Activated CD4-positive, alpha-beta T cell treated with anti-CD3 and anti-CD28 coated beads for 24 hours (primary cell): ENCODE measurements around the gene GRM7.

Experiments
- DNase-seq, 2 donors: peaks; one replicate each; pipeline ENCODE4 v3.0.0-alpha.2; 2020; ENCODE audit warnings: low read depth in 2 of 2

Gene GRM7

GRCh38 chr3:6971933-6972332, 111.0 kb downstream of the GRM7 start:
- DNase-seq: no peak

GRCh38 chr3:6985848-6986247, 124.9 kb downstream of the GRM7 start:
- no peak for DNase-seq

- DNase-seq: no peak
Measured at GRCh38 chr3:6989608-6990291, 128.8 kb downstream of the GRM7 start.

DNA sequence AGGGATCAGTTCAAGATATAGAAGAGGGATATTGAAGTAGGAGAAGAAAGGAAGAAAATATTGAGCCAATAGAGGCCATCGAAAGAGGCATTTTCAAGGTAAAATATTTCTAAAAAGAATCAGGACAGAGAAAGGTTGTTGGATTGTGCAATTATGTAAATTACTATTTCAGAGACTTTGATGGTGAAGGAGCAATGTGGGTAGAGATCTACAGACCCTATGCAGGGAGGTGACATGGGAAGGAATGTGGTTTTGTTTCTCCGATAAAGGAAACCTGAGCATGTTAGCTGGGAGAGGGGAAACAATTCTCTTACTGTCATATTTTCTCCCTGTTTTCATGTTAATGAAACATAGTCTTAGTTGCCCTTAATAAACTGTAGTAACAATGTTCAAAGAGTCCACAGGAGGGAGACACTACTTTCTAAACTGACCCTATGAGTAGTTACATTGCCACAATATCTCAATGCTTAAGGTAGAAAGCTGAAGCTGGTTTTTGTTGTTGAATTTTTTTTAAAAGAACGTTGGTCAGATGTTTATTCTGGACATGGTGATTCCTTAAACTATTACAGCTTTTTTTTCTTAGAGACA, 133.3 kb downstream of the GRM7 start:
- DNase-seq: no peak

DNA sequence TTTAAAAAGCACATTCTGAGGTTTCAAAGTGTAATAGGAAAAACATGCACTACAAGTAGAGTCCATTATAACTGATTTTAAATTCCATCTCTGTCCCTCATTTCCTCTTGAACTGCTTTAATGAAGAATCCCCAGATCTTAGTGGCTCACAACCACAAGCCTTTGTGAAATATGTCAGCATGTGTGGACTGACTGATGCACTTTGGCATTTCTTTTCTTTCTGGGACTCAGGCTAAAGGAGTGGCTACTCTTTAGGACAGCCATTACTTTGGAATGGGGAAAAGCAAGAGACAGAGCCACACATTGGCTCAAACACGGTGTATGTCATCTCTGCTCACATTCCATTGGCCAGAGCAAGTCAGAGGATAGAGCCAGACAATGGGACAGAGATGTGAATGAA, 139.6 kb downstream of the GRM7 start:
- no peak for DNase-seq

DNA sequence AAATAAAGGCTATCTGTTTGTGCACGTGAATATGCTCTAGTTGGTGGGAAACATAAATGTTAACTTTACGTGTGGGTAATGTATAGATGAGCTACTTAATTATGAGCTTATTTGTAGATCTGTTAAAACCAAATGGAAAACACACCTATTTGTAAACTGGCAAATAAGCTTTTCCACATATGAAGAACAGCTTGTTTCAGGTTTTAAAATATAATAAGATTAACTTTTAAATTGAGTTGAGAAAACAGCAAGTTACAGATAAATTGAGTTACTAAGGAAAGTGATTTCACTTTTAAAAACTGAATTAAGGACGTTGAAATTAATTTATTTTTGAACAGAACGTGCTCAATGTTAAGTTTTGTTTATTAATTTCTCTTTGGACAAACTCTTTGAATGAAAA, 140.5 kb downstream of the GRM7 start:
- no peak for DNase-seq

DNA sequence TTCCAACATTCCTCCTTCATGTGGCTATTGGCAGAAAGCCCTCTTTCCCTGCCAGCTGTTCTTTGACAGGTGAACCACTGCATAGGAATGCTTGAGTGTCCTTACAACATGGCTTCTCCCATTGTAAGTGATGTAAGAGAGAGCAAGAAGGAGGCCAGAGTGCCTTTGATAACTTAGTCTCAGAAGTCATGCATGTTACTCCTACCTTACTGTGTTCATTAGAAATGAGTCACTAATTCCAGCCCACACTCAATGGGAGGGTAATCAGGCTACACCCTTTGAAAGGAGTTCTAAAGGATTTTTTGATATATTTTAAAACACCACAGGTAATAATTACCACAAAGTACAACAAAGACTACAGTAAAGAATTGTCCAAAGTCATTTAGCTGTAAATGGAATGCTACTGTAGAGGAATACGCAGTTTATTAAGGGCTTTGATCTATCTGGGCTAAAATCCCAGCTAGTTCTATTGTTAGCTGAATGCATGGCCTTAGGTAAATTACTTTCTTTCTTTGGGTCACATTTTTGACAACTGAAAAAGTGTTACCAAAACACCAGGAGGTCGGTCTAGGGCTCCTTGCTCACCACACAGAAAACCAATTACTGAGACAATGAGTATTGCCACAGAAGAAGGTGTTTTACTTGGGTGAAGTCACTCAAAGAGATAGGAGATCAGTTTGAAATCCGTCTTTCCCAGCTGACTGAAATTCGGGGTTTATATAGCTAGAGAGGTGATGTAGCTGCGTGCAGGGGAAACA, 154.9 kb downstream of the GRM7 start:
- DNase-seq: no peak

GRCh38 chr3:7025581-7026300, 164.8 kb downstream of the GRM7 start:
- DNase-seq: no peak

DNA sequence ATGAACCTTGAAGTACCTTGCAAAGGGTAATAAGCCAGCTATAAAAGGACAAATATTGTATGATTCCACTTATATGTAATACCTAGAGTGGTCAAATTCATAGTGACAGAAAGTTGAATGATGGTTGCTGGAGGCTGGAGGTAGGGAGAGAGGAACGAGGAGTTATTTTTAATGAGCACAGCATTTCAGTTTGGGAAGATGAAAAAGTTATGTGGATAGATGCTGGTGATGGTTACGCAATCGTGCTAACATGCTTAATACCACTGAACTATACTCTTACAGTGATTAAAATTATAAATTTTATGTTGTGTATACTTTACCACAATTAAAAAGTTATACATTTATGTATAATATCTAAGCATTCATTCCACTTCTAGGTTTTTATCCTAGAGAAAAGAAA, 168.6 kb downstream of the GRM7 start:
- DNase-seq: no peak

- no peak for DNase-seq
Measured at GRCh38 chr3:7038394-7038793, 177.5 kb downstream of the GRM7 start.

DNA sequence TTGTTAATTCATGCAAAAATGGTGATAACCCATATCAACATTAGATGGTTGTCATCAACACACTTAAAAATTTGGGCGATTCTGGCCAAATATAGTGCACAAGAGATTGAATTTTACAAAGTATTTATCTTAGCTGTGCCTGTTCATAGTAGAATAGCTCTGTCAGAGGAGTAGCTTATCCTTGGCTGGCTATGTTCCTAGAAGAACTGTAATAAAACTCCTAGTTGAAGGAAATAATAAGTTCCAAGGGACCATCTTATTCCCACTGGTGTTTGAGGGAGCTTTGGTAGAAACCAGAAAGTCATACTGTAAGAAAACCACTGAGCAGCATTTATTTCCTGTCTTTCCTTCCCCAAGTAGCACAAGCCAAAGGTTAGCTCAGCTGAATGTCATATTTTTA, 201.8 kb downstream of the GRM7 start:
- no peak for DNase-seq

- DNase-seq: no peak
Measured at GRCh38 chr3:7070461-7070860, 209.5 kb downstream of the GRM7 start.

GRCh38 chr3:7074217-7074616, 213.3 kb downstream of the GRM7 start:
- DNase-seq: no peak

GRCh38 chr3:7075117-7075516, 214.2 kb downstream of the GRM7 start:
- no peak for DNase-seq

DNA sequence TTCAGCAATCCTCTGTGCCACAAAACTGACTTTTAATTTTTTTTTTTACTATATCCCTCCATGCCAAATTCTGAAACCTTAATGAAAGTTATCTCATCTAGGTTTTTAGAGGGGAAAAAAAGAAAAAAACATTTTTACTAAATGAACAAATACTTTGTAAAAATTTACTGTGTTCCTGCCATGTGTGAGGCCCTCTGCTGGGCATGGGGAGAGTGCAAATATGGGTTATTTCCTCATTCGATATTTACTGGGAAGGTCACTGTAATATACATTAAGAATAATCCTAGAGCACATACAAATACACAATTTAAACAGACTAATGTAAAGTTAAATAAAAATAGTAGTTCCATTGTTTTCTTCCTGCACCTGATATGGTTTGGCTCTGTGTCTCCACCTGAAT, 215.0 kb downstream of the GRM7 start:
- no peak for DNase-seq

GRCh38 chr3:7082244-7082643, 221.3 kb downstream of the GRM7 start:
- DNase-seq: no peak

DNA sequence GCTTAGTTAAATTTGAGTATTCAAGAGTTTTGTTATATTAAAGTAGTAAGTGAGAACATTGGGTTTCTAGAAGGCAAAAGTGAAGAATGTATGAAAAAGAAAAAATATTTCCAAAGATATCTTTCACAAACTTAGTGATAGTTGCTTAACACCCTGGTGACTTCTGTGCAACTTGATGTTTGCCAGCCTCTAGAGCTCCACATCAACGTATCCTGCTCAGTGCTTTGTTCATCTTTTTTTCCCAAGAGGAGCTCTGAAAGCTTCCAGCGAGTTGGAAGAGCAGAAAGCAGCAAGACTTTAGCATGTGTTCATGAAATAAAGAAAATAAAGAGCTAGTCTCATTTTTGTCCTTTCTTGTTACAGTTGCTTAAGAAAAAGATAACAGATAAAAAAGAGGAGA, 225.5 kb downstream of the GRM7 start:
- DNase-seq: no peak

- no peak for DNase-seq
Measured at GRCh38 chr3:7095116-7095515, 234.2 kb downstream of the GRM7 start.

GRCh38 chr3:7100136-7100535, 239.2 kb downstream of the GRM7 start:
- no peak for DNase-seq

DNA sequence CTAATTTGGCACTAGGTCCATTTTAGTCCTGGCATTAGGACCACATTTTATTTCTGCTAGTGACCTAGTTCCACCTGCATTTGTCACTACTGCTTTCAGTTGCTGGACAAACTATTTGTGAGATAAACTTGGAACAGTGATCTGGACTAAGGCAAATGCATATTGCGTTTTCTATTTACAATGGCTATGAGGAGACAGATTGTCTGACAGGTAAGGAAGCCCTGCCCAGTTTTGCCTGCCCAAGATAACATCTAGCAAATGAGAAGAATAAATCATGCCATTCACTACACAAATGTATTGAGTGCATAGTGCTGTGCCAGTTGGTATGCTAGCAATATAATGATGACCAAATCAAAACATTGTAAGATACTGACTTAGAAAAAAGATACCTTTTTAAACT, 245.7 kb downstream of the GRM7 start:
- DNase-seq: no peak

GRCh38 chr3:7112523-7113056, 251.7 kb downstream of the GRM7 start:
- DNase-seq: no peak

GRCh38 chr3:7144697-7145308, 283.9 kb downstream of the GRM7 start:
- no peak for DNase-seq
